HG02763 (cell line): ENCODE results near the gene ZFP42.
"Not testable (repeated sequence)": the region's sequence is repeated elsewhere in the genome, so short reads cannot be mapped to it uniquely, and the experiment has no call there.

Experiments used
- ATAC-seq: cut with Tn5 transposase; IDR thresholded peaks from one replicate; pipeline ENCODE4 v1.9.1; 2021; ENCODE audit warnings: mild to moderate bottlenecking, moderate library complexity; ENCODE audit not compliant: unreplicated experiment

ZFP42 gene

DNA sequence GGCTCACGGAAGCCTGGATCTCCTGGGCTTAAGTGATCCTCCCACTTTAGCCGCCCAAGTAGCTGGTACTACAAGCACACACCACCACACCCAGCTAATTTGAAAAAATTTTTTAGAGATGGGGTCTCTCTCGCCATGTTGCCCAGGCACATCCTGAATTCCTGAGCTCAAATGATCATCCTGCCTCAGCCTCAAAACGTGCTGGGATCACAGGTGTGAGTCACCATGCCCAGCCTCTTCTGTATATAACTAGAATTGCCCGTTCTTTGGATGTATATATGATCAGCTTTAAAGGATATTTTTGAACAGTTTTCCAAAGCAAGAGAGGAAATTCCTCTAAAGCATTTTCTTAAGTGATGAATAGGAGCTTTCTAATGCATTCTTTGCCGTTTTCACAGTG is 22.7 kb downstream of the ZFP42 start:
- ATAC-seq: no peak

DNA sequence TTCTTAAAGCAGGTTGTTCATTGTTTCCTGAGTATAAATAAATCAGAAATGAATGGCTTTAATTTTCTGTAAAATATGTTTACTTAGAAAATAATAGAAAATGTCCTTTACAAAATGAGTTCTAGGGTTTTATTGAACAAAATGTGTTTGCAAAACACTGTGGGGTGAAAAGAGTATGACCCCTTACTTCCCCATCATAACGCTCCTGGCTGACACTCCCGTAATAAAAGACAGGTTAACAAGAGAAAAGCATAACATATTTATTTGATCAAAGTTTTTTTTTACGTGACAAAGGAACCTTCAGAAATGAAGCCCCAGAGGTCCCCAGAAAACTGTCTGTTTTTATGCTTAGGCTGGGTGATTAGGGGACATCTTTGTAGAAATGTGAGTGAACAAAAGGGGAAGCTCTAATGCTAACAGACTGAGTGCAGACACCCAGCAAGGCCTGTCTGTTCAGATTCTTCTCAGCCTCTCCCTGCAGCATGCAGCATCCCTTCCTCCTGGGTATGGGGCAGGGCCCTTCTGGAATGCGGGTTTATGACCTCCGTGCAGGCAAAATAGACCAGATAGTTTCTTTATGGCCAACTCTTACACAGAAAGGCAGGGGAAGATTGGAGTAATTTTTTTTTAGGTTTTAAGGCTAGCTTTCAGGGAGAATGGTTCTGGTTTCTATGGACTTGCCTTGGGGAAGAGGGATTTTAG is 26.1 kb downstream of the ZFP42 start:
- ATAC-seq: no peak

DNA sequence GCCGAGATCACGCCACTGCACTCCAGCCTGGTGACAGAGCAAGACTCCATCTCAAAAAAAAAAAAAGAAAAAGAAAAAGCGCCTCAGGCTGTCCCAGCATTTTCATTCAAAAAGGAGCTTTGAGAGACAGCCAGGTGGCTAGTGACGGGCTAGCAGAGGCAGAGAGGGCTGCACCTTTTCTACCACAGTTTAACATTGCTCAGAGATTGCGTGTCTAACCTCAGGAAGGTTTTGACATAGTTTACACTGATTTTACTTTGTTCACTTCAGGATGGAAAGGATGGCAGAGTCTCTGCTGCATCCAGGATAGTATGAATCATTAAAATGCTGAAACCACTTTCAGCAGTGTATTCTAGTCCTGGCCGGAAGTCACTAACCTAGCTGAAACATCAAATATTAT is 28.1 kb downstream of the ZFP42 start:
- no peak for ATAC-seq

DNA sequence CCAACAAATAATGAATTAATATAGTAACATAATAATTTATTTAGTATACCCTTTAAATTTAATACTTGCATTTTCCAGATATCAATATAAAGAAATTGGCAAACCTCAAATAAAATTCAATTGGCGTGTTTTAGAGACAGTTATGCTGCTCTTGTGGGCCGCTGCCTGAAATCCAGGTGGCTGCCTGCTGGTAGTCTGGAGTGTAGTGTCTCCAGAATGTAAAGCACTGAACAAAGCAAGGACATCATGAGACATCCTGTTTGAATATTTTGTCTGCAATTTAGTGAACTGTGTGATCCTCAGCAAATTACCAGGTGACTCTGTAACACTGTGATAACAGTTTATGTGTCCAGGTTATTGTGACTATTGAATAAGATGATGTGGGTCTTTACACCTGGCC is 29.9 kb downstream of the ZFP42 start:
- ATAC-seq: no peak

DNA sequence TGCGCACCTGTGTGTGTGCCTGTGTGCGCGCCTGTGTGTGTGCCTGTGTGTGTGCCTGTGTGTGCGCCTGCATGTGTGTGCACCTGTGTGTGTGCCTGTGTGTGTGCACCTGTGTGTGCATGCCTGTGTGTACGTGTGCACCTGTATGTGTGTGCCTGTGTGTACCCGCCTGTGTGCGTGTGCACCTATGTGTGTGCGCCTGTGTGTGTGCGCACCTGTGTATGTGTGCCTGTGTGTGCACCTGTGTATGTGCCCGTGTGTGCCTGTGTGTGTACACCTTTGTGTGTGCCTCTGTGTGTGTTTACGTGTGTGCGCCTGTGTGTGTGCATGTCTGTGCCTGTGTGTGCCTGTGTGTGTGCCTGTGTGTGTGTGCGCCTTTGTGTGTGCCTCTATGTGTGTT is 33.5 kb downstream of the ZFP42 start:
- ATAC-seq: no peak

DNA sequence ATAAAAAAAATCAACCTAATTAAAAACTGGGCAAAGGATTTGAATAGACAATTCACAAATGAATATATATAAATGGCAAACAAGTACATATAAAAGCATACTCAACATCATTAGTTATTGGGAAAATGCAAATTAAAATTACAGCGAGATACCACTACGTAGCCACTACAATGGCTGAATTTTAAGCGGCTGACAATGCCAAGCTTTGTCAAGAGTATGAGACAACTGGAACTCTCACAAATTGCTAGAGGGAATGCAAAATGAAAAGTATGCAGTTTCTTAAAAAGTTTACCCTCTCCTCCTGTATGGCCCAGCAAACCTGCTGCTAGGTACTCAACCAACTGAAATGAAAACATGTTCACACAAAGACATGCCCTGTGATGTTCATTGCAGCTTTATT is 34.8 kb downstream of the ZFP42 start:
- no peak for ATAC-seq

DNA sequence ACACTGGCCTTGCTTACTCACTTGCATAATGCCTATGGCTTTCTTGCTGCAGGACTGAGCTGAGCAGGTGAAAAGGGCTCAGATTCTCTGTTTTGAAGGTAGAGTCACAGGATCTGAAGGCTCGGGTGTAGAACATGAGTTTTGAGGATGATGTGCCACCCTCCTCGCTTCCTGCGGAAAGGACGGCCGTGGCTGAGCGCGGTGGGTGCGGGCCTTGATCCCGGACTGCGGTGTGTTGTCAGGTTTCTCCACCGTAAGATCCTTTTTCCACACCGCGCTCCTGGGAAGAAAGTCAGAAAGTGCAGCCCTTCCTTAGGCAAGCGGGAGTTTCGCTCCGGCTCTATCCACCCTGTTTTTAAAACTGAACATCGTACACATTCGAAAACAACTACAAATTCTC is 36.2 kb downstream of the ZFP42 start:
- ATAC-seq: no peak

DNA sequence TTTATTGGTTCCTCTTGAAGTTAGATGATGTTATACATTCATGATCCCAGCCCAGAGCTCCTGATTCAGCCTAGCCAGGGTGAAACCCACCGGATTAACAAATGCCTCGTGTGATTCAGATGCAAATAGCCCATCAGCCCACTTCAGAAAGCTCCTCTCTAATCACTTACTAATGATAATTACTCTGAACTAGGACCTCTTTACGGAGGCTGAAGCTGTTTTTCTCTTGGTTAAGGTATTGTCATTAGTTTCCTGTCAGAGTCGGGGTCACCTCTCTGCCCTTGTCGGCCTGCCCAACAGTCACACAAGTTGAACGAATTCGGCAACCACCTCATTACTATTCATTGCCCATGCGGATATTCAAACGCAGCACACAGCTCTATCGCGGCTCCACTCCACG is 36.6 kb downstream of the ZFP42 start:
- ATAC-seq: no peak

DNA sequence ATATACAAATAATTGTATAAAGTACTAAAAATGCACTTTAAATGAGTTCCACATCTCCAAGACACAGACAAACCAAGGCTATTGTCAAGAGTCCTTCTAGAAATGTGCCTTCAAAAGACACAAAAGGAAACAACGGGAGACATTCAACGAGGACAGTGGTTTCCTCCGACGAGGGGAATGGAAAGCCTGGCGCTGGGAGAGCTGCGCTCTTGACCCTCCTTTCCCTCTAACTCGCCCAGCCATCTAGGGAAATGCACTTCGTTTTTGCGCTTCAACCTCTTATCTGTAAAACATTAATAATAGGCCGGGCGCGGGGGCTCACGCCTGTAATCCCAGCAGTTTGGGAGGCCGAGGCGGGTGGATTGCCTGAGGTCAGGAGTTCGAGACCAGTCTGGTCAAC is 37.0 kb downstream of the ZFP42 start:
- ATAC-seq: no peak

DNA sequence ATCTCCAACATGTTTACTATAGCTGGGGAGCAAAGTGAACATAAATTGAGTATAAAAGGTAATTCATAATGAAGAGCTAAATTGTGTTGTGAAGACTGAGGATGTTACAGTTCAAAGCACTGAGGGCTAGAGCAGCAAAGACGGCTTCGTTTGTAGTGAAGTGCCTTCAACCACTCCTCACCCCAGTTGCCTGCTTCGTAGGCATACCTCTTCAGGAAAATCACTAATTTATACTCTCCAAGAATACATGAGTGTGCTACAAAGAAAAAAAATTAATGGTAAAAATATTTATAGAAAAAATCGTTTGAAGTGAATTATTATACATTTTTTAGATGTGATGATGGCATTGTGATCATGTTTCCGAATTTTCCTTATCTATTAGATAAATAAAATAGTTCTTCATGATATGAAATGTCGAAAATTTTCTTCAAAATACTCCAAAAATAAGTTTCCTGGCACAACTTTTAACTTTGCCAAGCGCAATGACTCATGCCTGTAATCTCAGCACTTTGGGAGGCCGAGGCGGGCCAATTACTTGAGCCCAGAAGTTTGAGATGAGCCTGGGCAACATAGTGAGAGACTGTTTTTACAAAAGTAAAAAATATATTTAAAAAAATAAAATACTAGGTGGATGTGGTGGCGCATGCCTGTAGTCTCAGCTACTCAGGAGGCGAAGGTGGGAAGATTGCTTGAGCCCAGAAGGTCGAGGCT is 41.6 kb downstream of the ZFP42 start:
- no peak for ATAC-seq

DNA sequence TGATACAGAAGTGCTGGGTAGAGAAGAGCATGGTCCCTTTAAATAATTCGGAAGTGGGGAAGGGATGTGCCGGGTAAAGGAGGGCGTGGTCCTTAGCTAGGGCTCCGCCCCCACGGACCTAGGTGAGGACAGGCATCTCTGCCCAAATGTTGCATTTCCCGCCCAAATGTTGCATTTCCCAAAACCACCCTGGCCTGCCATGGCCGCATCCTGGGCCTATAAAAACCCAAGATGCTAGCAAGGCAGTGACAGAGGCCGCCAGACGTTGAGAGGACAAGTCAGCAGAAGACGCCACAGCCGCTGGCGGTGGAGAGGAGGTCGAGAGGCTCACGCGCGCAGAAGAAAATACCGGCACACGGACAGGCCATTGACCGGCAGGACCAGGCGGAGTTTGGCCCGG is 46.1 kb downstream of the ZFP42 start:
- no peak for ATAC-seq

DNA sequence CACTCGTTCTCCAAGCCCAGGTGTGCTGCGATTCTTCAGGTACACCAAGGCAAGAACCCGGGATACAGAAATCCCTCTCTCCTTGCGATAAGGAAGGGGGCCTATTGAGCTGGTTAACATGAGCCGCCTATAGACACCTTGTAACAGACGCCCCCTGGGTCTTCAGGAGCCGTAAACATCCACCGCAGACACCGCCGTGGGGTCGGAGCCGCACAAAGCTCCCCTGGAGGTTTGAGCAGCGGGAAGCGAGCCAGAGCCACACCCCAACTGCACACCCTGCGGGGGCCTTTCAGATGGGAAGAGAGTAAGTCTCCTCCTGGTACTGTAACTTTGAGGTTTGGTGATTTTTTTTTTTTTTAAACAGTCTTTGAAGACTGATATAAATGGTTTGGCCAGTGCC is 46.6 kb downstream of the ZFP42 start:
- no peak for ATAC-seq

DNA sequence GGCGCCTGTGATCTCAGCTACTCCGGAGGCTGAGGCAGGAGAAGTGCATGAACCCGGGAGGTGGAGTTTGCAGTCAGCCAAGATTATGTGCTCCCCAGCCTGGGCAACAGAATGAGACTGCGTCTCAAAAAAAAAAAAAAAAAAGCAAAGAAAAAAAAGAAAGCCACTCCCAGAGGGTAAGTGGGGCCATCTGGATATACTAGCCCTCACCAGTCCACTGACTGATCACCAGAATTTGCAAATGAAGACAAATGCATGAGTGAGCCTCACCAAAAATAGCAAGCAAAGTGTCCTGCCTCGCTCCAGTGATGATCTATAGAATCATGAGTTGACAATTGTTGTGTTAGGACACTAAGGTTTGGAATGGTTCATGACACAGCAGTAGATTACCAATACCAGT is 47.6 kb downstream of the ZFP42 start:
- no peak for ATAC-seq

DNA sequence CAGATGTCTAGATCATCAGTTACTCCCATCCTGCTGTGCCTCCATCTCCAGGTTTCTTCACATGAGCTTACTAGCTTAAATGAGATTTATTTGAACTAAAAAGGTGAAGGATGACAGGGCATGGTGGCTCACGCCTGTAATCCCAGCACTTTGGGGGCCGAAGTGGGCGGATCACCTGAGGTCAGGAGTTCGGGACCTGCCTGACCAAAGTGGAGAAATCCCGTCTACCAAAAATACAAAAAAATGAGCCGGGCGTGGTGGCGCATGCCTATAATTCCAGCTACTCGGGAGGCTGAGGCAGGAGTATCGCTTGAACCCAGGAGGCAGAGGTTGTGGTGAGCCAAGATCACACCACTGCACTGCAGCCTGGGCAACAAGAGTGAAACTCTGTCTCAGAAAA is 49.9 kb downstream of the ZFP42 start:
- not testable (repeated sequence) for ATAC-seq

DNA sequence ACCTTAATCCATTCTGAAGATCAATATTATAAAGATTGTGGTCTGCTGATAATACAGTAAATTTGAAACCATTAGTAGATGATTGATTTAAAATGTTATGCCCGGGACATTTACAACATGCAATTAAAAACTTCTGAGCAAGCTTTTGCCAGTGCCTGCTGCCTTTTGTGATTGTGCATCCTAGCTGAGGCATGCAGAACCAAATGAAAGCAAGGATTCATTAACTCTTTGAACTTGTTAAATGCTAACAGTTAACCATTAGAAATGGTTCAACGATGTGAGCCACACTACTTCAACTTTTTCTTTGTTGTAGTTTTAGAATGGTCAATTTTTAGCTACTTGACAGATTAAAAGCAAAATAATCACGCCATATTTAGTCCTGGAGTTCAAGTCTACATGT is 51.1 kb downstream of the ZFP42 start:
- ATAC-seq: no peak

DNA sequence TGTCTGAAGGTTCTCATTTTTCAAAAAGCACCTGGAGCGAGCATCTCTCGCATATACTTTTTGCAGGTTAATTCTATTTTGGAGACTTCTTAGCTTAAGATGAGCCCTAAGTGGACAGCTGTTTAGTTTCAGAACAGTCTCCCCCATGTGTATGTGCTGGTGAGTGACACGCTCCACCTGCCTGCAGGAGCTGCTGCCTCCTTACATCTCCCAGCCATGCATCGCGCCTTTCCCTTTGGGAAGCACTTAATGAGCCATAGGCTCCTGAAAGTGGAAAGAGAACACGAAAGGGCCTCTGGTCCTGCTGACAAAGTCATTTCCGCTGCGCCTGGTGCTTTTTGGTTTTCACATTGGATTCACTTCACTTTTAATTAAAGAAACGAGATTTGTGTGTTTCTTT is 57.7 kb downstream of the ZFP42 start:
- ATAC-seq: no peak
